H9 (cell line): Measurements from ENCODE around the gene RCSD1. TPM values are rescaled to one million over a fixed set of nuclear protein-coding genes. Genes with fewer than 3 reads are reported as not detected.

Experiments
- DNase-seq: peaks from one replicate; pipeline ENCODE4 v3.0.0-alpha.2; 2017
- H2AFZ ChIP-seq: one replicate; pipeline ENCODE4 v1.6.1; 2013; ENCODE audit warnings: mild to moderate bottlenecking, low read length, control low read depth, moderate library complexity
- H2AK5ac ChIP-seq: 2 replicates; pipeline ENCODE4 v1.6.1; 2013; ENCODE audit warnings: low read length, control low read depth, mixed read lengths; ENCODE audit not compliant: insufficient read length
- H2BK120ac ChIP-seq: one replicate; pipeline ENCODE4 v1.6.1; 2013; ENCODE audit warnings: low read depth, mild to moderate bottlenecking, low read length, control low read depth, inconsistent platforms; ENCODE audit not compliant: poor library complexity, severe bottlenecking
- H2BK12ac ChIP-seq: 2 replicates; pipeline ENCODE4 v1.6.1; 2013; ENCODE audit warnings: low read length, control low read depth, mixed read lengths, low read depth; ENCODE audit not compliant: insufficient read length
- H2BK15ac ChIP-seq: 2 replicates; pipeline ENCODE4 v1.6.1; 2013; ENCODE audit warnings: low read depth, low read length, control low read depth
- H2BK20ac ChIP-seq: one replicate; pipeline ENCODE4 v1.6.1; 2013; ENCODE audit warnings: low read depth, mild to moderate bottlenecking, low read length, control low read depth, inconsistent platforms; ENCODE audit not compliant: poor library complexity, severe bottlenecking
- H2BK5ac ChIP-seq: 2 replicates; pipeline ENCODE4 v1.6.1; 2013; ENCODE audit warnings: low read length, control low read depth, mixed read lengths; ENCODE audit not compliant: insufficient read length
- H3K14ac ChIP-seq: 2 replicates; pipeline ENCODE4 v1.6.1; 2013; ENCODE audit warnings: low read length, control low read depth; ENCODE audit not compliant: insufficient read depth
- H3K18ac ChIP-seq: 2 replicates; pipeline ENCODE4 v1.6.1; 2013; ENCODE audit warnings: low read depth, mild to moderate bottlenecking, mixed read lengths, low read length, control low read depth; ENCODE audit not compliant: insufficient read length
- H3K23ac ChIP-seq: 2 replicates; pipeline ENCODE4 v1.6.1; 2013; ENCODE audit warnings: low read length, control low read depth, mixed read lengths, low read depth; ENCODE audit not compliant: insufficient read length
- H3K23me2 ChIP-seq: 2 replicates; pipeline ENCODE4 v1.6.1; 2013; ENCODE audit warnings: low read depth, mild to moderate bottlenecking, mixed read lengths, low read length, control low read depth; ENCODE audit not compliant: insufficient read length, poor library complexity, severe bottlenecking
- H3K27ac ChIP-seq: 2 replicates; pipeline ENCODE4 v1.5.1; 2013; ENCODE audit warnings: low read length, control low read depth, mixed read lengths, low read depth; ENCODE audit not compliant: insufficient read length
- H3K27me3 ChIP-seq: 2 replicates; pipeline ENCODE4 v1.6.1; 2013; ENCODE audit warnings: low read length, control low read depth, inconsistent platforms; ENCODE audit not compliant: insufficient read depth
- H3K4ac ChIP-seq: 2 replicates; pipeline ENCODE4 v1.6.1; 2013; ENCODE audit warnings: low read depth, mild to moderate bottlenecking, control low read depth, inconsistent platforms, low read length, moderate library complexity
- H3K4me1 ChIP-seq: 2 replicates; pipeline ENCODE4 v1.6.1; 2013; ENCODE audit warnings: low read length, control low read depth, inconsistent platforms; ENCODE audit not compliant: insufficient read depth
- H3K4me2 ChIP-seq: 2 replicates; pipeline ENCODE4 v1.6.1; 2013; ENCODE audit warnings: low read length, control low read depth, mixed read lengths; ENCODE audit not compliant: insufficient read length, insufficient read depth
- H3K56ac ChIP-seq: 2 replicates; pipeline ENCODE4 v1.6.1; 2013; ENCODE audit warnings: low read depth, mild to moderate bottlenecking, mixed read lengths, low read length, control low read depth; ENCODE audit not compliant: insufficient read length
- H3K79me1 ChIP-seq: 2 replicates; pipeline ENCODE4 v1.6.1; 2013; ENCODE audit warnings: low read depth, mild to moderate bottlenecking, moderate library complexity, low read length, control low read depth, inconsistent platforms; ENCODE audit not compliant: insufficient read depth, poor library complexity, severe bottlenecking
- H3K79me2 ChIP-seq: 2 replicates; pipeline ENCODE4 v1.6.1; 2013; ENCODE audit warnings: low read length, control low read depth, inconsistent platforms; ENCODE audit not compliant: insufficient read depth
- H3K9ac ChIP-seq: 2 replicates; pipeline ENCODE4 v1.6.1; 2013; ENCODE audit warnings: low read length, control low read depth, mixed read lengths; ENCODE audit not compliant: insufficient read length; ENCODE audit errors: extremely low read depth
- H3K9me3 ChIP-seq: one replicate; pipeline ENCODE4 v1.6.1; 2013; ENCODE audit warnings: low read depth, low read length, inconsistent platforms; ENCODE audit not compliant: control insufficient read depth
- H3T11ph ChIP-seq: one replicate; pipeline ENCODE4 v1.6.1; 2013; ENCODE audit warnings: mild to moderate bottlenecking, low read length, control low read depth, inconsistent platforms
- H4K20me1 ChIP-seq: one replicate; pipeline ENCODE4 v1.6.1; 2013; ENCODE audit not compliant: control insufficient read depth, insufficient read length, insufficient read depth
- H4K5ac ChIP-seq: 2 replicates; pipeline ENCODE4 v1.6.1; 2013; ENCODE audit warnings: low read depth, mild to moderate bottlenecking, mixed read lengths, low read length, control low read depth; ENCODE audit not compliant: insufficient read length
- H4K8ac ChIP-seq: replicated peaks from 2 replicates; pipeline ENCODE4 v1.6.1; 2013; ENCODE audit warnings: low read length, control low read depth, mixed read lengths, low read depth; ENCODE audit not compliant: insufficient read length
- H4K91ac ChIP-seq: 2 replicates; pipeline ENCODE4 v1.6.1; 2013; ENCODE audit warnings: low read depth, mild to moderate bottlenecking, moderate library complexity, mixed read lengths, low read length, control low read depth; ENCODE audit not compliant: insufficient read length
- H3K27ac Mint-ChIP-seq, 3 experiments: 2 replicates in 2 of 3; 3 replicates in 1 of 3; pipeline ENCODE4 v1.8.0; 2020 to 2021; ENCODE audit warnings: mixed read lengths in 3 of 3, mild to moderate bottlenecking in 1 of 3, moderate library complexity in 1 of 3
- H3K27me3 Mint-ChIP-seq: 2 replicates; pipeline ENCODE4 v1.8.0; 2021; ENCODE audit warnings: low read depth, mild to moderate bottlenecking, moderate library complexity, mixed read lengths
- H3K36me3 Mint-ChIP-seq, 3 experiments: 2 replicates in 2 of 3; 3 replicates in 1 of 3; pipeline ENCODE4 v1.8.0; 2020 to 2021; ENCODE audit warnings: low read depth in 3 of 3, mixed read lengths in 3 of 3; ENCODE audit not compliant: insufficient read depth in 1 of 3
- H3K4me1 Mint-ChIP-seq, 2 experiments: 2 replicates each; pipeline ENCODE4 v1.8.0; 2020; ENCODE audit warnings: mixed read lengths in 2 of 2
- H3K4me3 Mint-ChIP-seq, 2 experiments: 2 replicates in 1 of 2; 3 replicates in 1 of 2; pipeline ENCODE4 v1.8.0; 2020 to 2021; ENCODE audit warnings: mild to moderate bottlenecking in 2 of 2, mixed read lengths in 2 of 2, moderate library complexity in 1 of 2
- H3K9me3 Mint-ChIP-seq, 2 experiments: 2 replicates in 1 of 2; 3 replicates in 1 of 2; pipeline ENCODE4 v1.8.0; 2020; ENCODE audit warnings: mild to moderate bottlenecking in 2 of 2, mixed read lengths in 2 of 2, moderate library complexity in 1 of 2
- CTCF ChIP-seq: fragments of 200-600 bp; sonication (generic); conservative IDR thresholded peaks from 3 replicates; pipeline ENCODE4 v1.8.0; 2021; ENCODE audit warnings: antibody characterized with exemption, mild to moderate bottlenecking
- total RNA-seq: library from RNA; stranded (reverse); gene quantifications from 2 replicates; pipeline ENCODE4 v1.2.1, GENCODE V29; 2021

RCSD1 gene
- total RNA-seq, 1 experiment from 2014 or later = 0.13 TPM

- Histone ChIP-seq H4K91ac (no peak overlapping the region), H2AK5ac (no peak overlapping the region), H2BK12ac (no peak overlapping the region), H4K8ac (no peak overlapping the region), H3T11ph (no peak overlapping the region), H3K79me1 (peaks cover 6% of the 10 kb centered on the region), H3K9me3 (no peaks in the 10 kb centered on the region), H3K9ac (no peak overlapping the region), H3K79me2 (peaks cover 5% of the 10 kb centered on the region; the same call in 1 of the 2 replicates), H3K4me1 (no peaks in the 10 kb centered on the region; the same call in 1 of the 2 replicates), H3K56ac (no peak overlapping the region), H2BK20ac (no peak overlapping the region), H2BK5ac (no peak overlapping the region), H3K23ac (no peak overlapping the region), H3K27me3 (no peaks in the 10 kb centered on the region), H2AFZ (no peak overlapping the region), H4K20me1 (no peaks in the 10 kb centered on the region), H2BK120ac (no peak overlapping the region), H3K18ac (no peak overlapping the region), H3K4me2 (no peak overlapping the region), H3K4ac (no peak overlapping the region), H2BK15ac (no peak overlapping the region), H3K23me2 (no peaks in the 10 kb centered on the region), H3K27ac (no peak overlapping the region), H4K5ac (no peak overlapping the region), H3K14ac (no peak overlapping the region)
- Mint-ChIP-seq H3K27ac (no peak overlapping the region), H3K36me3 (no peaks in the 10 kb centered on the region), H3K4me3 (no peak overlapping the region), H3K27me3 (no peaks in the 10 kb centered on the region), H3K4me1 (peaks cover 10 to 14% of the 10 kb centered on the region in 2 experiments), H3K9me3 (no peaks in the 10 kb centered on the region)
- DNase-seq = no peak
- TF ChIP-seq CTCF = no peak
Observed at GRCh38 chr1:167748906-167749305, 118.9 kb downstream of the RCSD1 start.
